ENCODE results near the gene MSH5.

GRCh38 chr6:31736768-31737314 lies 3.0 kb upstream of the MSH5 start:
- TF ChIP-seq EZH2phosphoT487 (IDR thresholded peaks at IDR 0.05; ENCODE audit: borderline replicate concordance, low read length) (no peak), CTCF (conservative IDR thresholded peaks at IDR 0.05; ENCODE audit: low read depth, low read length) (no peak), EZH2 (IDR thresholded peaks at IDR 0.05; ENCODE audit: low read length, unreplicated experiment) (no peak)
